Measurements from ENCODE around the gene CDH23.

The CDH23 gene

DNA sequence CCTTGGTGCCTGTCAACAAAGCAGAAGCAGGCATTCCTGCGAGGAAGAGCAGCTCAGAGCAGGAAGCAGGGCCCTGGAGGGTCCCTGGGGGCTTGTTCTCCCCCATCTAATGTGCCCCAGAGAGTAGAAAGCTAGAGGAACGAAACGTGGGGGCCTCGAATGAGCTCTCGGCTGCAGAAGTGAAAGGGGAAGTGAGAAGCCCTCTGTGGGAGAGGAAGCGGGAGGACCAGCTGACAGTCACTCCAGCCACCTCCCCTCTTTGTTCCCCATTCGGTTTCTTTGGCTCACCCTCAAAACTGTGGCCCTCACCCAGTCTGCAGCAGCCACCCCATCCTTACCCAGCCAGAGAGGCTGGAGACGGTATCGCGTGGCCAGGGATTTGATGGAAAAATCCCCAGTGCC lies 297.8 kb downstream of the CDH23 start:
- TF ChIP-seq, protein P1, sequence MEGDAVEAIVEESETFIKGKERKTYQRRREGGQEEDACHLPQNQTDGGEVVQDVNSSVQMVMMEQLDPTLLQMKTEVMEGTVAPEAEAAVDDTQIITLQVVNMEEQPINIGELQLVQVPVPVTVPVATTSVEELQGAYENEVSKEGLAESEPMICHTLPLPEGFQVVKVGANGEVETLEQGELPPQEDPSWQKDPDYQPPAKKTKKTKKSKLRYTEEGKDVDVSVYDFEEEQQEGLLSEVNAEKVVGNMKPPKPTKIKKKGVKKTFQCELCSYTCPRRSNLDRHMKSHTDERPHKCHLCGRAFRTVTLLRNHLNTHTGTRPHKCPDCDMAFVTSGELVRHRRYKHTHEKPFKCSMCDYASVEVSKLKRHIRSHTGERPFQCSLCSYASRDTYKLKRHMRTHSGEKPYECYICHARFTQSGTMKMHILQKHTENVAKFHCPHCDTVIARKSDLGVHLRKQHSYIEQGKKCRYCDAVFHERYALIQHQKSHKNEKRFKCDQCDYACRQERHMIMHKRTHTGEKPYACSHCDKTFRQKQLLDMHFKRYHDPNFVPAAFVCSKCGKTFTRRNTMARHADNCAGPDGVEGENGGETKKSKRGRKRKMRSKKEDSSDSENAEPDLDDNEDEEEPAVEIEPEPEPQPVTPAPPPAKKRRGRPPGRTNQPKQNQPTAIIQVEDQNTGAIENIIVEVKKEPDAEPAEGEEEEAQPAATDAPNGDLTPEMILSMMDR (IDR thresholded peaks at IDR 0.05; ENCODE audit: poor library complexity, severe bottlenecking), result no peak
- ATAC-seq (ENCODE audit: low read depth) (no peak), DNase-seq (ENCODE audit: low spot score) (no peak)
- Histone ChIP-seq H3K4me1 (ENCODE audit: insufficient read depth, poor library complexity, severe bottlenecking) (no peaks in the 10 kb centered on the region), H3K4me3 (ENCODE audit: severe bottlenecking) (no peak overlapping the region), H3K27ac (ENCODE audit: poor library complexity, severe bottlenecking) (no peak overlapping the region), H3K27me3 (ENCODE audit: insufficient read depth, poor library complexity, severe bottlenecking) (no peaks in the 10 kb centered on the region), H3K36me3 (ENCODE audit: low read depth) (no peaks in the 10 kb centered on the region), H3K9me3 (ENCODE audit: severe bottlenecking) (no peaks in the 10 kb centered on the region)

DNA sequence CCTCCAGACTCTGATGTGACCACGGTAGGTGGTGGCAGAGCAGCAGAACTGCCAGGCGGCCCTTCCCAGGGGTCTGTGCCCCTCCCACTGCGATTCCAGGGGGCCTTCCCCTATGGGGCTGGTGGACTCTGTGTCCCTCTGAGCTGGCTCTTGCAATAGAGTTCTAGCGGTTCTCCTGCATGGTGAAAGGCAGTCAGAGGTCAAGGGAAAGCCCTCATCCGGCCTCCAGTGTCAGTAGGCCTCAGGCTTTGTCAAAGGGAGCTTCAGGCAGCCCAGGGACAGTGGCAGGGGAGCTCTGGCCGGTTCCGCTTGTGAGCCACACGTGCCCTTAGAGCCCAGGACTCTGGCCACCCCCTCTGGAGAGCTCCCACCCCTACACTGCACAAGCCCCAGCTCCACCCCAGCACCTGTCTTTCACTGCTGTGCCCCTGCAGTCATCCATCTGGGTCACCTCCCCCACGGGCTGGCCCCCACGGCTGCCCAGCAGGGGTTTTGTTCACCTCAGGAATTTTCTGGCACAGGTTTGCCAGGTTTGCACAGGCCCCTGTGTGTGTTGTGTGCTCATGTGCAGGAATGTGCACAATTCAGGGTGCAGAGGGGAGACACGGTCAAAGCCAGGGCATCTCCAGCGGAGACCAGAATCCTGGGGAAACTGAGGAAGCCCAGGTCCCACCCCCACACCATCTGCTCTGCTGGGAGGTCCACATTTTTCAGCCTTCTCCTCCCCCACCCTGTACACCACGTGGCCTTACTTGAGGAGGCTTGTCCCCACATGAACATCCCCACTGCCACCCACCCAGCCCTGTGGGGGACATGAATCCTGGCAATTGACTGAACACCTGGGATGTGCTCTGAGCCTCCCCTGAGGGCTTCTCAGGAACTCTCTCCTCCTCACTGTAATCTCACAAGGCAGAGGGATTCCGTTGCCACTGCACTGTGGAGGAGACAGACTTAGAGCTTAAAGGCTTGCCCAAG lies 299.1 kb downstream of the CDH23 start:
- H3K36me3 ChIP-seq (ENCODE audit: low read depth), result no peaks in the 10 kb centered on the region

DNA sequence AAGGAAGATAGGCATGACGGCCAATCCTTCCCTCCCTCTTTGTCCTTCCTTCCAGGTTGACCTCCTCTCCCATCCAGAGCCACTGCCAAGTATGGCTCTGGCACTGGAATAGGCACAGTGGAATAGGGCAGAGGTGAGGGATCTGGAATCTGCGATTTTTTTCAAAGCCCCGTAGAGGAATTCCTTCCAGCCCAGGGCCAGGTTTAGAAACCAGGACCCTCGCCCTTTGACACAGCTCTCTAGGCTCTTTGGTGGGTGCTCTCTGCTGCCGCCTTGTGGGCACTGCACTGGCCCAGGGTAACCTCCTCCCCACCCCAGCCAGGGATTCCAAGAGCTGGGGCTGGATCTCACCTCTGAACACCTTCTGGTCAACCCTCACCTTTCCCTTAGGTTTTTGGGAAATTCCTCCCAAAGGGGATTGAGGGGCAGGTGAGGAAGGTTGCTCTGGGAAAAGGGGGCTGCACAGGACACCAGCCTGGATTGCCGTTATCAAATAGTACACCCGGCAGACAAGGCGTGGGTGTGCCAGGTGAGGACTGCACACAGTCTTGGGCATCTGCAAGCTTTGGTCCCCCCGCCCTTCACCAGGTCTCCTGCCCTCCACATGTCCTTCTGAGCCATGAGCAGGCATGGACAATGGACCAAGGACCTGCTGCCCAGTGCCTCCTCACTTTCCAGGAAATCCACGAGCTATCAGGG lies 300.1 kb downstream of the CDH23 start:
- Histone ChIP-seq H3K27me3 (ENCODE audit: insufficient read depth, poor library complexity, severe bottlenecking) (no peaks in the 10 kb centered on the region), H3K9me3 (ENCODE audit: severe bottlenecking) (peaks cover under 1% of the 10 kb centered on the region), H3K27ac (ENCODE audit: poor library complexity, severe bottlenecking) (no peak overlapping the region), H3K4me1 (ENCODE audit: insufficient read depth, poor library complexity, severe bottlenecking) (no peaks in the 10 kb centered on the region), H3K36me3 (ENCODE audit: low read depth) (no peaks in the 10 kb centered on the region), H3K4me3 (ENCODE audit: severe bottlenecking) (no peak overlapping the region)
- TF ChIP-seq, protein P1 (IDR thresholded peaks at IDR 0.05; ENCODE audit: poor library complexity, severe bottlenecking), result peak; percentile 86
- no peak for DNase-seq (ENCODE audit: low spot score)
- ATAC-seq (ENCODE audit: low read depth), result peak; percentile 74

More for the DNA sequence above, 299.1 kb downstream of the CDH23 start:
- Histone ChIP-seq H3K4me1 (ENCODE audit: insufficient read depth, poor library complexity, severe bottlenecking) (no peaks in the 10 kb centered on the region), H3K4me3 (ENCODE audit: severe bottlenecking) (no peak overlapping the region), H3K27ac (ENCODE audit: poor library complexity, severe bottlenecking) (no peak overlapping the region), H3K27me3 (ENCODE audit: insufficient read depth, poor library complexity, severe bottlenecking) (no peaks in the 10 kb centered on the region), H3K9me3 (ENCODE audit: severe bottlenecking) (no peaks in the 10 kb centered on the region)
- TF ChIP-seq, protein P1 (IDR thresholded peaks at IDR 0.05; ENCODE audit: poor library complexity, severe bottlenecking), result no peak
- ATAC-seq (ENCODE audit: low read depth) (no peak), DNase-seq (ENCODE audit: low spot score) (no peak)

DNA sequence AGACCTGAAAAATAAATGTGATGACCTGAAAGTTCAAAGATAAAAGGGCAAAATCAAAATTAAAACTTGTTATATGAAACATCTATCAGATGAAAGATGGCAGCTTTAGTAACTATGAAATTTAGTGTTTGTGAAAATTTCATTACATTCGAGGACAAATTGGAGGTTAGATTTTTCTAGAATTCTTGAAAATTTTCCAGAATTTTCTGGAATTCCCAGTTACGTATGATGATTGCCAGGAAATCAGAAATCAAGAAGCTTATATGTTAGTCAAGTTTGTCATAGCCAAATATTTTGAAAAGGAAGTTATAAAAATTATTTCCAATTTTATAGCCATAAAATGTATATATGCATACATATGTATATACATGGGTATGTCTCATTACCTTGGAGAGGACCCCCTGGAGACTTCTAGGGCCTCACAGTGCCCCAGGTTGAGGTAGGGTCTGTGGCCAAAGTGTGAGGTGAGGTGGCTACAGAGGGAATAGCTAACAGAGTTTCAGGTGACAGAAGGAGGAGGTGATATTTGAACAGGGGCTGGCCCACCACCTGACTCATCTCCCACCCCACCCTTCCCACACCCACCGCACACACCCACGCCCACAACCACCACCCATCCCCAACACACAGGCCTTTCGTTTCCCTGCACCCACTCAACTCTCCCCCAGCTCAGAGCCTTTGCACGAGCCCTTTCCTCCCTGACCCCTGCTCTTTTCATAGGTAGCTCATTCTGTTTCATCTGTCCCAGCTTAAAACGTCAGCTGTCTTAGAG lies 301.4 kb downstream of the CDH23 start:
- Histone ChIP-seq H3K9me3 (ENCODE audit: severe bottlenecking) (peaks cover 2% of the 10 kb centered on the region), H3K36me3 (ENCODE audit: low read depth) (no peaks in the 10 kb centered on the region), H3K4me3 (ENCODE audit: severe bottlenecking) (no peak overlapping the region), H3K27me3 (ENCODE audit: insufficient read depth, poor library complexity, severe bottlenecking) (no peaks in the 10 kb centered on the region), H3K27ac (ENCODE audit: poor library complexity, severe bottlenecking) (no peak overlapping the region), H3K4me1 (ENCODE audit: insufficient read depth, poor library complexity, severe bottlenecking) (no peaks in the 10 kb centered on the region)
- no peak for ATAC-seq (ENCODE audit: low read depth)
- no peak for DNase-seq (ENCODE audit: low spot score)
- TF ChIP-seq, protein P1 (IDR thresholded peaks at IDR 0.05; ENCODE audit: poor library complexity, severe bottlenecking), result no peak
